A549 (cell line): Measurements from ENCODE around the gene MYL6. TPM values are rescaled to one million over a fixed set of nuclear protein-coding genes. Genes with fewer than 3 reads are reported as not detected.

Experiments used
- ATAC-seq, 2 experiments: fragments of 200-7000 bp in 1 of 2; fragments of >200 bp in 1 of 2; cut with Nextera tagmentation in 1 of 2; cut with Tn5 transposase in 1 of 2; 3 replicates each; pipeline versions ENCODE4 v1.8.0 to v1.9.1; 2018 to 2020; ENCODE audit warnings: mild to moderate bottlenecking in 1 of 2, moderate library complexity in 1 of 2
- CTCF ChIA-PET: fragments of 300-600 bp; sonication (Branson Sonifier 250); formaldehyde crosslinking; extraction: SDS; loops from one replicate; lab custom pipeline; 2021; ENCODE audit warnings: antibody characterized with exemption, inconsistent platforms; lab: Yijun Ruan, JAX
- POLR2A ChIA-PET: fragments of 350-600 bp; formaldehyde crosslinking; extraction: SDS; loops from one replicate; lab custom pipeline; 2021; ENCODE audit warnings: antibody characterized with exemption, inconsistent platforms; lab: Yijun Ruan, JAX
- DNase-seq, 2 experiments: peaks; one replicate each; pipeline versions ENCODE4 v3.0.0 to v3.0.0-alpha.2; 2011 to 2016; ENCODE audit warnings: low read depth in 1 of 2, low spot score in 1 of 2
- FAIRE-seq: peaks from 2 replicates; lab custom pipeline; 2011; peaks lifted over from hg19 to GRCh38; lab: Jason Lieb, UNC
- H3K27ac ChIP-seq, 2 experiments: fragments of >200 bp; sonication (Bioruptor Twin); formaldehyde crosslinking; 3 replicates each; pipeline ENCODE4 v1.5.1; 2016 to 2017
- H3K4me1 ChIP-seq: fragments of >200 bp; sonication (Bioruptor Twin); formaldehyde crosslinking; 3 replicates; pipeline ENCODE4 v1.6.1; 2016
- H3K4me2 ChIP-seq: fragments of >200 bp; sonication (Bioruptor Twin); formaldehyde crosslinking; 3 replicates; pipeline ENCODE4 v1.6.1; 2016
- H3K4me3 ChIP-seq: fragments of >200 bp; sonication (Bioruptor Twin); formaldehyde crosslinking; 3 replicates; pipeline ENCODE4 v1.5.1; 2016
- H3K9me3 ChIP-seq: fragments of >200 bp; sonication (Bioruptor Twin); formaldehyde crosslinking; 3 replicates; pipeline ENCODE4 v1.6.1; 2016
- CBX2 ChIP-seq: fragments of 200-600 bp; sonication (generic); IDR thresholded peaks from 2 replicates; pipeline ENCODE4 v1.6.1; 2016; ENCODE audit warnings: low read depth, mild to moderate bottlenecking, borderline replicate concordance
- E2F6 ChIP-seq: IDR thresholded peaks from 2 replicates; pipeline ENCODE4 v1.6.1; 2012; ENCODE audit warnings: low read depth, borderline replicate concordance
- HEYL ChIP-seq: fragments of 250-450 bp; sonication (Bioruptor Pico); IDR thresholded peaks from 2 replicates; pipeline ENCODE4 v1.8.0; 2021; ENCODE audit warnings: mild to moderate bottlenecking, moderate library complexity
- HOXA7 ChIP-seq: fragments of 250-450 bp; sonication (Bioruptor Pico); IDR thresholded peaks from 2 replicates; pipeline ENCODE4 v1.5.0; 2020; ENCODE audit warnings: mild to moderate bottlenecking, moderate library complexity
- HOXB13 ChIP-seq: fragments of 250-450 bp; sonication (Bioruptor Pico); IDR thresholded peaks from 2 replicates; pipeline ENCODE4 v1.5.0; 2020; ENCODE audit warnings: low read depth, mild to moderate bottlenecking, moderate library complexity
- JUNB ChIP-seq: fragments of >200 bp; sonication (Bioruptor Twin); formaldehyde crosslinking; IDR thresholded peaks from 2 replicates; pipeline ENCODE4 v1.6.1; 2016
- KDM1A ChIP-seq: fragments of 200-600 bp; sonication (generic); IDR thresholded peaks from 2 replicates; pipeline ENCODE4 v1.6.1; 2016; ENCODE audit warnings: low read depth, mild to moderate bottlenecking
- KDM5A ChIP-seq: fragments of 200-600 bp; sonication (generic); IDR thresholded peaks from 2 replicates; pipeline ENCODE4 v1.6.1; 2016; ENCODE audit warnings: antibody characterized with exemption, mild to moderate bottlenecking
- MAFK ChIP-seq: fragments of 450-650 bp; IDR thresholded peaks from 2 replicates; pipeline ENCODE4 v1.6.1; 2014; ENCODE audit not compliant: partially characterized antibody
- MAZ ChIP-seq: fragments of 150-350 bp; IDR thresholded peaks from 2 replicates; pipeline ENCODE4 v1.6.1; 2014; ENCODE audit warnings: antibody characterized with exemption, low read depth, low read length, borderline replicate concordance
- NR3C1 ChIP-seq: fragments of >200 bp; sonication (Bioruptor Twin); formaldehyde crosslinking; IDR thresholded peaks from 3 replicates; pipeline ENCODE4 v1.6.1; 2017
- RCOR1 ChIP-seq: fragments of 150-350 bp; IDR thresholded peaks from 2 replicates; pipeline ENCODE4 v1.6.1; 2014; ENCODE audit warnings: antibody characterized with exemption, low read length, low read depth
- REST ChIP-seq: fragments of 200-600 bp; sonication (generic); IDR thresholded peaks from 2 replicates; pipeline ENCODE4 v1.6.1; 2016; ENCODE audit warnings: antibody characterized with exemption, mild to moderate bottlenecking, moderate library complexity
- RFX5 ChIP-seq: fragments of 450-650 bp; IDR thresholded peaks from 2 replicates; pipeline ENCODE4 v1.7.1; 2014; ENCODE audit warnings: antibody characterized with exemption, mild to moderate bottlenecking, moderate library complexity
- ZFP36 ChIP-seq: fragments of 450-650 bp; IDR thresholded peaks from 2 replicates; pipeline ENCODE4 v1.6.1; 2014; ENCODE audit warnings: borderline replicate concordance; ENCODE audit not compliant: partially characterized antibody
- WGBS: methylation state at CpG from one replicate; pipeline ENCODE4 v1.1.6; 2017; ENCODE audit errors: missing lambda C conversion rate; 5-methylcytosine and 5-hydroxymethylcytosine counted together
- polyA plus RNA-seq, 4 experiments: library from polyadenylated mRNA; depleted of rRNA in 3 of 4; stranded (reverse); fragments of >200 nt; fragmentation: RNase III in 1 of 4; extraction: RNeasy Plus Mini Kit Qiagen cat#74134 plus additional on column Dnase treatment in 1 of 4; gene quantifications; 2 replicates in 3 of 4; 3 replicates in 1 of 4; pipeline ENCODE4 v1.2.3, GENCODE V29; 2011 to 2017
- TF ChIP-seq, protein P1 (sequence below): IDR thresholded peaks from 2 replicates; pipeline ENCODE4 v1.6.1; 2012
- TF ChIP-seq, protein P2 (sequence below): fragments of 150-350 bp; IDR thresholded peaks from 2 replicates; pipeline ENCODE4 v1.6.1; 2014; ENCODE audit warnings: low read depth, mild to moderate bottlenecking, low read length

The MYL6 gene
- polyA plus RNA-seq, 2 of the 4 experiments (the other 2 are of a cell fraction) = 2,307 to 3,268 TPM

DNA sequence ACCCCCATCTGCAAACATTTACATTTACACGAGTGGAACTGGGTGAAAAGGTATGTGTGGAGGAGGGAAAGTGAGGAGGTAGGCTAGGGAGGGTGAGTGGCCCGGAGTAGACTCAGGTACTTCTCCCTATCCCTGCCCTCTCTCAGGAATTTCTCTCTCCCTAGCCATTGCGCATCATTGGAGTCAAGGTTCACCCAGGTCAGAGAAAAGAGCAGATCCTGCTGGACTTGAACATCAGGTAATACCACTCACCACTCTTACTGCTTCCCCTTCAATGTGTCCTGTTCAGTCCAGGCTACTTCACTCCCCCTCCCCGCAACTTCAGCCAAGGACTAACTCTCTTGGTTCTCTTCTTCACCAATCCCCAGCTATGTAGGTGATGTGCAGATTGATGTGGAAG lies 27.3 kb upstream of the MYL6 start:
- Histone ChIP-seq H3K27ac (no peak overlapping the region), H3K9me3 (no peaks in the 10 kb centered on the region), H3K4me3 (no peak overlapping the region), H3K4me1 (peaks cover 22% of the 10 kb centered on the region), H3K4me2 (no peak overlapping the region)
- TF ChIP-seq, protein P1, sequence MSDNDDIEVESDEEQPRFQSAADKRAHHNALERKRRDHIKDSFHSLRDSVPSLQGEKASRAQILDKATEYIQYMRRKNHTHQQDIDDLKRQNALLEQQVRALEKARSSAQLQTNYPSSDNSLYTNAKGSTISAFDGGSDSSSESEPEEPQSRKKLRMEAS = no peak
- no peak for TF ChIP-seq ZFP36
- TF ChIP-seq HEYL (CRISPR knock-in tag) = no peak
- no peak for TF ChIP-seq RCOR1
- no peak for TF ChIP-seq KDM1A
- TF ChIP-seq E2F6 = no peak
- ATAC-seq = no peak
- CTCF ChIA-PET = interaction anchor here (7.7 to 15.7 kb wide), 2 partner anchors 27 to 59 kb away, joined by 98 to 204 read pairs; partner anchors contain the start of genes MYL6 and SMARCC2
- POLR2A ChIA-PET = no interaction called here
- WGBS = 83% methylated on average over 4 of the region's 4 CpGs
- DNase-seq = no peak
- no peak for FAIRE-seq

- TF ChIP-seq MAZ (no peak), JUNB (no peak), HOXA7 (CRISPR knock-in tag) (no peak)
- POLR2A ChIA-PET = no interaction called here
- FAIRE-seq (no peak), DNase-seq (no peak), ATAC-seq (no peak)
- peaks cover under 1% of the 10 kb centered on the region; the same call in 1 of the 3 replicates for H3K4me1 ChIP-seq
- CTCF ChIA-PET = interaction anchor here (0.7 to 1.6 kb wide), 2 partner anchors 54 to 113 kb away, joined by 3 to 7 read pairs; partner anchors contain the start of gene SMARCC2
- no peak overlapping the region for H3K4me3 ChIP-seq
- H3K9me3 ChIP-seq = no peaks in the 10 kb centered on the region
- H3K27ac ChIP-seq = no peak overlapping the region
- 94% methylated on average over 6 of the region's 6 CpGs for WGBS
- no peak overlapping the region for H3K4me2 ChIP-seq
Measured at GRCh38 chr12:56134897-56135296, 23.3 kb upstream of the MYL6 start.

DNA sequence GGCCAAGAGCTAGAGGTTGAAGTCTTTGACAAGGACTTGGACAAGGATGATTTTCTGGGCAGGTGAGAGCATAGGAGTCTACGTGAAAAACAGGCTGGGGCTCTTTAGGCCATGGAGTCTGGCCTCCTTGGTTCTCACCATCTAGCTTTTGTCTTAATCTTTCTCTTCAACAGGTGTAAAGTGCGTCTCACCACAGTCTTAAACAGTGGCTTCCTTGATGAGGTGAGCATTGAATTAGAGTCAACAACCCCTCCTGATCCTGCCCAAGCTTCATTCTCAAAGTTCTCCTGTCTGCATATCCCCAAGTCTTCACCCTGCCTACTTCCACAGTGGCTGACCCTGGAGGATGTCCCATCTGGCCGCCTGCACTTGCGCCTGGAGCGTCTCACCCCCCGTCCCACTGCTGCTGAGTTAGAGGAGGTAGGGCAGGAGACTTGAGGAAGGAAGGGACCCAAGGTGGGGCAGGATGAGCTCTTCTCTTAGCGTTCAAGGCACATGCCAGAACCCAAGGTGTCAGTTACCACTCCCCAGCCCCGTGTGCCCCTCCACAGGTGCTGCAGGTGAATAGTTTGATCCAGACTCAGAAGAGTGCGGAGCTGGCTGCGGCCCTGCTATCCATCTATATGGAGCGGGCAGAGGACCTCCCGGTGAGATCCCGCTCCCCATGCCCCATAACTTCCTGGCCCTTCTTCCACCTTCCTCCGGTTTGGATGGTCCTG lies 20.1 kb upstream of the MYL6 start:
- no peak for DNase-seq
- Histone ChIP-seq H3K9me3 (no peaks in the 10 kb centered on the region), H3K4me3 (no peak overlapping the region), H3K27ac (no peak overlapping the region), H3K4me2 (no peak overlapping the region), H3K4me1 (no peaks in the 10 kb centered on the region)
- ATAC-seq = no peak
- 96% methylated on average over 14 of the region's 14 CpGs for WGBS
- CTCF ChIA-PET = interaction anchor here (0.6 to 3.8 kb wide), 10 partner anchors 9 to 91 kb away, joined by 4 to 17 read pairs (median 6); partner anchors contain the start of genes ESYT1, MYL6, MYL6B and SMARCC2
- no peak for FAIRE-seq
- POLR2A ChIA-PET = no interaction called here
- TF ChIP-seq CBX2 (no peak), MAZ (no peak), MAFK (no peak), E2F6 (no peak), NR3C1 (no peak), RFX5 (no peak), REST (no peak), HOXB13 (no peak), KDM1A (no peak), KDM5A (no peak)
- TF ChIP-seq, protein P2, sequence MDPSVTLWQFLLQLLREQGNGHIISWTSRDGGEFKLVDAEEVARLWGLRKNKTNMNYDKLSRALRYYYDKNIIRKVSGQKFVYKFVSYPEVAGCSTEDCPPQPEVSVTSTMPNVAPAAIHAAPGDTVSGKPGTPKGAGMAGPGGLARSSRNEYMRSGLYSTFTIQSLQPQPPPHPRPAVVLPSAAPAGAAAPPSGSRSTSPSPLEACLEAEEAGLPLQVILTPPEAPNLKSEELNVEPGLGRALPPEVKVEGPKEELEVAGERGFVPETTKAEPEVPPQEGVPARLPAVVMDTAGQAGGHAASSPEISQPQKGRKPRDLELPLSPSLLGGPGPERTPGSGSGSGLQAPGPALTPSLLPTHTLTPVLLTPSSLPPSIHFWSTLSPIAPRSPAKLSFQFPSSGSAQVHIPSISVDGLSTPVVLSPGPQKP = no peak
